GOT3 (cell line): ENCODE results near the gene MIER2.
A peak's percentile ranks its signal among the peaks of the same experiment; 100 is the strongest.
"Not testable (repeated sequence)": the region's sequence is repeated elsewhere in the genome, so short reads cannot be mapped to it uniquely, and the experiment has no call there.

Experiments used
- DNase-seq: peaks from one replicate; lab custom pipeline; 2025; ENCODE audit warnings: mixed read lengths; lab: John Stamatoyannopoulos, UW

MIER2 gene

DNA sequence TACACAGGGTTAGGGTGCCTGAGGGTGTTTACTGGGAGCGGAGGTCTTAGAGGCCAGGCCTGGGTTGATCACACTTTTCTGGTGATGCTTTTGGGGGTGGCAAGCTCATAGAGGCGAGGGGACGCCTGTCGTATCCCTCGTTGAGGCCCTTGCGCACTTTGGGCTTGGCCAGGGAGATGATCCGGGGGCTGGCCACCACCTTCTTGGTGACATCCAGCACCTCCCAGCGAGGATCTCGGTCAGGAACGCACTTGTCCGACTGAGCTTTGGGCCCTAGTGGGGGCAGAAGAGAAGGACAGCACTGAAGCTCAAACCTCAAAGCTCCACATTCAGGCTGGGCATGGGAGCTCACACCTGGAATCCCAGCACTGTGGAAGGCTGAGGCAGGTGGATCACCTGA lies 17.6 kb upstream of the MIER2 start:
- DNase-seq: no peak

DNA sequence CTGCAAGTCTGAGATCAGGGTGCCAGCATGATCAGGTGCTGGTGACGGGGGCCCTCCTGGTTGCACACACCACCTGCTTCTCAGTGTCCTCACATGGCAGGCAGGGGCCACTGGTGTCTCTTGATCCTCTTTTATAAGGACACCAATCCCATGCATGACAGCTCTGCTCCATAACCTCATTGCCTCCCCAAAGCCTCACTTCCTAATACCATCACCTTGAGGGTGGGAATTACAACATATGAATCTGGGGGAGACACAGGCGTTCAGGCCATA lies 15.0 kb upstream of the MIER2 start:
- DNase-seq: no peak

DNA sequence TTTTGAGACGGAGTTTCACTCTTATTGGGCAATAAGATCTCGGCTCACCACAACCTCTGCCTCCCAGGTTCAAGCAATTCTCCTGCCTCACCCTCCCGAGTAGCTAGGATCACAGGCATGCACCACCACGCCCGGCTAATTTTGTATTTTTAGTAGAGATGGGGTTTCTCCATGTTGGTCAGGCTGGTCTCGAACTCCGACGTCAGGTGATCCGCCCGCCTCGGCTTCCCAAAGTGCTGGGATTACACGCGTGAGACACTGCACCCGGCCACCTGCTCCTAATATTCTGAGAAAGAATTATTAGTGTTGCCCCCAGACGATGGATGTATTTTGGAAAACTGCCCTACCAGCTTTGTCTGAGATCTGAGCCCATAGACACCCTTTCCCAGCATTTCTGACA lies 10.9 kb upstream of the MIER2 start:
- DNase-seq: not testable (repeated sequence)

DNA sequence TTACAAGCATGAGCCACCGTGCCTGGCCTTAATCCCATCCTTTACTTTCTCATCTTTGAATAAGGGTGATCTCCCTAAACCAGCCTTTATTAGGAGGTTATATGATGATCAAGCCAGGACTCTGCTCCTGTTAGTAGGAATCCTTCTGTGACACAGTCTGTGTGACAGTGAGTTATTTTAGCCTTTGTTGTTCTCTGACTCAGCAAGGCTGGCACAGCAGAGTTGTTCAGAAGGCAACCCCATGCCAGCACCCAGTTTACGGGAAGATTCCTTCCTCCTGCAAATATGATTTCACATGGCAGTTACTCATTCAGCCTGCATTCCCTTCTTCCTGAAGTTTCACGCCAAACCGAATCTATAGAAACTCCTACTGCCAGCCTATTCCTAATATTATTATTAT lies 10.5 kb upstream of the MIER2 start:
- DNase-seq: peak; percentile 20

DNA sequence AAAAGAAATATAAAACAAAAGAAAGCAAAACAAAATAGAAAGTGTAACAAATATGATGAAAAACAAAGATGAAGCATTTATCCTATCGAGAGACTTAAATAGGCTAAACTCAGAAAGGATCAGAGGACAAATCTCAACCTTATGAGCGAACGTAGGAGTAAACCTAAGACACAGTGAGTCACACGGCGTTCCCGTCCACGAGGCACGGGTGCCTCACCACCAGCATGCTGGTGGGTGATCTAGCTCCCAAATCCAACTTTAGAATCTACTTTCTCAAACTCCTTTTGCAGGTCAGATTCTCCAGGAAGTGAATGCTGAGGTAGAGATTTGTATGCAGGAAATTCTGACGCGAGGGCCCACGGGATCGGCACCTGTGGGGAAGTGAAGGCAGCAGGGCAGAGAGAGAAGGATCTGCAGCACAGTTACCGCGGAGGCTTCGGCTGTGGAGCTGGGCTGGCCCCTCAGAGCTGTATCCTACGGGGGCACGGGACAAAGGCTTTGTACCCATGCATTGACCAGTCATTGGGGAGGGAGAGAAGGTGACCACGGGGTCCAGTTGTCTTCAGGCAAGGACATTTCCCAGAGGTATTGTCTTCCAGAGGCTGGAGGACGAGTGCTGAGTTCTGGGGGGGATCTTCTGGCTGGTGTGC lies 7.5 kb upstream of the MIER2 start:
- no peak for DNase-seq

DNA sequence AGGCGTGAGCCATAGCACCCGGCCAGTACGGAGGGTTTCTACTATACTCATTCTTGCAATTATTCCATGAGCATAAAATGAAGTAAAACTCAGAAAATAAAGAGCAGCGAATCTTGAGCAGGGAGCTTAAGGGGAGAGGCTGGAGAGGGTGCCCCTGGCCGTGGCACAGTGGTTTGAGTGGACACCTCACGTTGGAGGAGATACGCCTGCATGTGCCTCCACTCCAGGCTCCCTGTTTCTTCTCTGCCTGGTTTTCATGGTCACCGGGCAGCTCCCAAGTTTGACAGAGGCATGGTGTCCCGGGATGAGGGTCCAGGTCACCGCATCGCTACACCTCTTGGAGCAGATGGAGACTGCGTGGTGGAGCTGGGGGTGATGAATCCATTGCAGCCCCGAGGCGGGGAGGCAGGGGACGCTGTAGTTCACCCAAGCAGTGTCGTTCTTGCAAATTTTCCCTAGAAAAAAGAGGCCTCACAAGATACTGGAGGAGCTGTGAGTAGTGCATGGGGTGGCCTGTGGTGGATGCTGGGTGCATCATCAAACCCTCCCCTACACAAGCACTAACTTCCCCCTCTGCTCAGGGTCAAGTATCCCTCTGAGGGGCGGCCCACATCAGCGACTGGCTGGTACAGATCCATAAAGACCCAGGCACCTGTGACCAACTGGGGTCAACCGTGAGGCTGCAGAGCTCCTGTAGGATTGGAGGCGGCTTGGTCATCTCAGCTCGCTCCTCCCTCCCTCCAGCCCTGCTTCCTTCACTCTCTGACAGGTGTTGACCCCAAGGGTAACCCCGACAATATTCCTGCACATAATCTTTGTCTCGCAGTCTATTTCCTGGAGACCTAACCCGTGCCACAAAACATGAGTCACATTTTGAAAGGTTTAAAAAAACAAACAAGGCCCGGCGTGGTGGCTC lies 3.6 kb upstream of the MIER2 start:
- DNase-seq: no peak

DNA sequence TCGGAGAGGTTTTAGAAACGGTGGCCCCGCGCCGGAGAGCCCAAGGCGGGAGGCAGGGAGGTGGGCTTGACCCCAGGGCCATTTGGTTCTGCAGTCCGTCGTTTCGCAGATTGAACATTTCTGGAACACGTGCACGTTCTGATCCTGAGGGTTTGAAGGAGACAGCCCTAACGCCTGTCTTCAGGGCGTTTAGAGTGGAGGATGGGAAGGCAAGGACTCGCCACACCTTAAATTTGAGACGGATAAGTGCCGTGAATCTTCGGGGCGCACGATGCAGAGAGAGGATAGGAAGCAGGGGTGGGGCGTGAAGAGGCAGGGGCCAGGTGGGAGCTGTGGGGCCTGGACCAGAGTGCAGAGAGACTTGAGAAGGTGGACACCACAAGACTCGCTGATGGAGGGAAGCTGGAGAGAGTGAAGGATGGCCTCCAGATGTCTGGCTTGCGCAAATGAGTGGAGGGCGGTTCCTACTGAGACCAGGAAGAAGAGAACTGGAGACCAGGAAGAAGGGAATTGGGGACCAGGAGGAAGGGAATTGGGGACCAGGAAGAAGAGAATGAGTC lies 804 bp upstream of the MIER2 start:
- no peak for DNase-seq

DNA sequence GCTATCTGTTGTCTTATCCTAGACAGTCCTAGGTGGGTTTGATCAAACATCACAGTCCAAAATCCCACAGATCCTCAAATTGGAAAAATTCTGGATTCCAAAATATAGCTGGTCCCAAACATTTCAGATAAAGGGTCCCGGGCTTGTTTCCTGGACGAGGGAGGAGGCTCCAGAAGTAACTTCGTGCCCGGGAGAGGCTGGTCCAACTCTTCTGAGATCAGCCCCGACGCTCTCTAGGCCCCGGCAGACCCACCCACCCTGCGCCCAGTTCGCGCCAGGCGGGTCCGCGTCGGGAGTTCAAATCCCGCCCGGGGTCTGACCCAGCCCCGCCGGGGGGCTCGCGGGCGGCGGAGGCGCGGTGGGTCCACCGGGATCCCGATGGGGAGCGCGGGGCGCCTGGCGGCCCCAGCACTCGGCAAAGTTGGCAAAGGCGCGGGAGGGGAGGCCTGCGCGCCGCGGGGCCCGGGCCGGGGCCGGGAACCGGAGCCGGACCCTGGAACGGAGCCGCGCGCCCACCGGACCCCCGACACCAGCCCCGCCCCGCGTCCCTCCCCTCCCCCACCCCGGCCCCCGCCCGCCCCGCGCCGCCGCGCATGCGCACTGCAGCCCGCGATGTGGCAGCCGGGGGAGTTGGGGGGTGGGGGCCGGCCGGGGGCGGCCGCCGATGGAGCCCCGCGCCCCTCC lies 513 bp downstream of the MIER2 start:
- DNase-seq: no peak

DNA sequence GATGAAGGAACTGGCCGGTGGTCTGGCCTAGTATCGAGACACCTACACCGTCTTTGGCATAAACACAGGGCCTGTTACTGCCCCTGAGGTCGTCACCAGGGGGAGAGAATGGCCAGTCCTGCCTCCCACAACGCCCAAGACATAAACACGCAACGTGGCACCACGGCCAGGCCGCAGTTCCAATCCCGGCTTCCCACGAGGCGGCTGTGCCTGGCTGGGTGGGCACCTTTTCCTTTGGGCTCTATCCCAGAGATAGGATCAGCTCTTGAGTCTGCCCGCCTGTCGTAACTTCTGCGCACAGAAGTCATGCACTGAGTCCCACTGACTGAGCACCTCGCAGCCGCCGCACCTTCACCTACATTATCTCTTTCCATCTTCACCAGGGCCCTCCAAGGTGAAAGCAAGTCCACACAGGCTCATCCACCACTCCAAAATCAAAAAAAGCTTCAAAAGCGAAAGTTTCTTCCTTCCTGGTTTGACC lies 1.1 kb downstream of the MIER2 start:
- no peak for DNase-seq

DNA sequence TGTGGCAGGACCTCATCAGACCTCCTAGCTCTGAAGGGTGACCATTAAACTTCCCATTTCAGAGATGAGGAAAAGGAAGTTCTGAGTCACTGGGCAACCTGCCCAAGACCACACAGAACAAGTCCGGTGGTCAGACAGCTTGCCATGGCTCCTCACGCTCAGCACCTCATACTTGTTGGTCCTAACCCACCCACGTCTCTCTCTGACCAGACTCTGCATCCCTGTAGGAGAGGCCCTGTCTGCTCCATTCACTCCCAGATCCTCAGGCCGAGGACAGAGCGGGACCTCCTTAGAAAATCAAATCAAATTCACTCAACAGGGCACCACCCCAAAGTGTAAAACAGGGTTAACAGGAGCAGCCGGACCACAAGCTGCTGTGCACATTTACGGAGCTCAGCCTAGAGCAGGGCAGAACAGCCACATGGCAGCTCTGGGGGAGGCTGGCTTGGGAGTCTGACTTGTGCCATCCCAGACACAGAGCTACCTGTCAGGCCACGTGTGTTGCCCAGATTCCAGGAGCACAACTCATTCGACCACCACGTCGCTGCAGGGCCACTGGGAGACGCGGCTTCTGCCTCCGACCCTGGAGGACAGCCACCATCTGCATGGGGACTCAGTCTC lies 1.7 kb downstream of the MIER2 start:
- DNase-seq: no peak

DNA sequence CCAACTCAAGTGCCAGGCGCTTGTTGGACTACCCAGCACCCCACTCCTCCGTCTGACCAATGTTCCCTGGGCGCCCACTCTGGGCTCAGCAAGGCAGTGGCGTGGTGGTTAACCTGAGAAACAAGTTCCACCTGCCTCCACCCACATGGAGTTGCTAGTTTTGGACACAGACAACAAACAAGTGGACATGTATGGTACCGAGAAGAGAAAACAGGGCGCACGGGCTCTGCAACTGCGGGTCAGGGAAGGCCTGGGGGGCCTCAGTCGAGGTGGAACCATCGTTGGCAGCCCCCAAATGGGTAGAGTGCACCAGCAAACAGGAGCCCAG lies 2.5 kb downstream of the MIER2 start:
- no peak for DNase-seq

DNA sequence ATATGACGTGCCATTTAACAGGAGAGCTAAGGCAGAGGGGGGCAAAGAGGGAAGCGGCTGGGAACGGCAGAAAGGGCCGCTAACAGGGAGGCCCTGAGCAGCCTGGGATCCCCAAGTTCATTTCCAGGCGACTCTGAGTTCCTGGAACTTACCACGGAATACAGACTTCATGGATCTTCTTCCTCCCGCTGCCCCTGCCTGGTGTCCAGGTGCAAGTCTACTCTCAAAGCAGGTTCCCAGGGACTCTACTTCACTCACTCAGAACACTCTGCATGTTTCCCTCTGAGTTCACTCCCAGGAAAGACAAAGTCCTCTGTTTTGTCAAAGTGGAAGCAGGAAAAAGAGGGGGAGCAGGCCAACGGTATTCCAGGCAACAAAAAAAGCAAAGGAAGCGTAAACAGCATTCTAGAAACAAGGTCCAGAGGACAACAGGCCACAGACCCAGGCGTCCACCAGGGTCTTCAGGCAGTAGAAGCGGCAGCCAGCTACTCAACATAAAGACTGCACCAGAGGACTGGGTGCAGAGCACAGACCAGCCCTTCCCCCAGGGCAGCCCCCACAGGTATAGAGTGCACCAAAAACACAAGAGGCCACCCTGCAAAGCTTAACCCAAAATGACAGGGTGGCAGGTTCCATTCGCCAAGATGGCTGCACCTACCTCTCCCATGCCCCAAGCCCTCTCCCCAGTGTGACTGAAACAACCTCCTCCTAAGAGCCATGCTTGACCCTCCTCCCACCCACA lies 3.0 kb downstream of the MIER2 start:
- DNase-seq: no peak

DNA sequence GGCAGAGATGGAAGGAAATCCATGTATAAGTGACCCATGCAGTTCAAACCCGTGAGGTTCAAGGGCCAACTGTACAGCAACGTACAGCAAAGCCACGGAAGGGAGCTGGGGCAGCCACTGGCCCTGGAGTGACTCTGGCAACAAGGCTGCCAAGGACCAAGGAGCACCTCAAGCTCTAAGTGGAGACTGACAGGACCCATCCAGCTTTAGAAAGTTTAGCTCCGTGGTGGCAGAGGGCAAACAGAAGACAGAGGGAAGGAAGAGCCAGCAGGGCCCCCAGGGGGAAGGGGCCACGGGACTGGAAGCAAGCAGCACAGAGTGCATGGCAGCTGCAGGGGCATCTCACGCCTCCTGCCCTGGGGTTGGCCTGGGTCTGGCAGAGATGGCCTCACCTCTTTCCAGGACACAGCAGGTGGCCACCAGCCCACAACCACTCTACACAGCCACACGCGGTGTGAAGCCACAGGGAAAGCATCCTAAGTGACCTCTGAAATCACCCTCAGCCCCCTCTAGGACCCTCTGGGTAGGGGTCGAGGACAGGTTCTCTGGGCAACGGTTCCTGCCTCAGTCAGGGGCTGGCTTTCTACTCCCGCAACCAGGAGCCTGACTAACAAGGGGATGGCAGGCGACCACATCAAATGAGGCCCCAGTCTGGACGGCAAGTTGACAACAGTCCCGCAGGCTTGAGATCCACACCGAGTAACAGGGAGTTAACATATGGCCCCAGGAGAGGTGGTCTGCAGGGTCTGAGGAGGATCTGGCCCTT lies 3.8 kb downstream of the MIER2 start:
- DNase-seq: no peak

DNA sequence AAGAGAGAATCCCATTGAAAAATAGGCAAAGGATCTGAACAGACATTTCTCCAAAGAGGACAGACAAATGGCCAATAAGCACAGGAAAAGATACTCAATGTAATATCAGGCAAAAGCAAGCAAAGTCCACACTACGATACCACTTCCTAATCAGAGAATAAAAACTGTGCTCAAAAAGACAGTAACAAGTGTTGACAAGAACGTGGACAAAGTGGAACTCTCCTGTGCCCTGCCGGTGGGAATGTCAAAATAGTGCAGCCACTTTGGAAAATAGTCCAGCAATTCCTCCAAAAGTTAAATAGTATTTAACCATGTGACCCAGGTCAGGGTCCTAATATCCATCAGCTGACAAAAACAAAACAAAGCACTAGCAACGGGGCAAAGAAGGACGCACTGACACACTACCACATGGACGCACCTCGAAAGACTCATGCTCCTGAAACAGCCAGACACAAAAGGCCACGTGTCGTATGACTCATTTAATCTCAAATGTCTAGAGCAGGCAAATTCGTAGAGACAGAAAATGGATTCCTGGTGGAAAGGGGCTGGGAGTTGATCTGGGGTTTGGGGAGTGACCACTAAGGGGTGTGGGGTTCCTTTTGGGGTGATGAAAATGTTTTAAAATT lies 5.2 kb downstream of the MIER2 start:
- DNase-seq: no peak

DNA sequence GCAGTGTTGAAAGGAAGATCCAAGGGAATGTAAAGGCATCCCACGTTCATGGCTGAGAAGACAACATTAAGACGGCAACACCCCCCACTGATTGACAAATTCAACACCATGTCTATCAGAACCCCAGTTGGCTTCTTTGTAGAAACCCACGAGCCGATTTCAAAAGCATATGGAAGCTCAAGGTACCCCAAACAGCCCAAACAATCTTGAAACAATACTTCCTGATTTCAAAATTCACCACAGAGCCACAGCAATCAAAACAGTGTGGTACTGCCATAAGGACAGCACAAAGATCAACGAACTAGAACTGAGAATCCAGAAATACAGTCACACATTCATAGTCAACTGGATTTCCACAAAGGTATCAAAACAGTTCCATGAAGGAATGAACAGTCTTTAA lies 6.2 kb downstream of the MIER2 start:
- no peak for DNase-seq

DNA sequence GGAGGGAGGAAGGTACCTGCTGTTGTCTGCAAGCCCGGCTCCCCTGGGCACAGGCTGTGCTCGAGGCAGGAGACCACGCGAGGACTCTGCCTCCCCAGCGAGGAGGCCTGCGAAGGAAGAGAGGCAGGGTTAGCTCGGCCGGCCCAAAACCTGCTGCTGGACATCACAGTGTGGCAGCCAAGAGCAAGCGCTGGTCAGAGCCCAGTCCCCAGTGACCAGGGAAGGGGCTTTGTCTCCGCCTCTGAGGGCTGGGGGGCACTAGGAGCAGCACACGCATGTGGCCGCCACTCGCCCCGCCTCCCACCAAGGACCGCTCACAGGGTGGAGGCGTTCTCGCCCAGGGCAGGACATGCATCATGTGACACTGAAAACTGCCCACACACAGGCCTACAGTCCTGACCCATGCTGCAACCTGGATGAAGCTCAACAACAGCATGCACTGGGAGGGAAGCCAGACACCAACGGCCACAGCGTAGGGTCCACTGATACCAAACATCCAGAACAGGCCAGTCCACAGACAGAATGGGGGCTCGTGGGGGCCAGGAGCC lies 8.5 kb downstream of the MIER2 start:
- no peak for DNase-seq

DNA sequence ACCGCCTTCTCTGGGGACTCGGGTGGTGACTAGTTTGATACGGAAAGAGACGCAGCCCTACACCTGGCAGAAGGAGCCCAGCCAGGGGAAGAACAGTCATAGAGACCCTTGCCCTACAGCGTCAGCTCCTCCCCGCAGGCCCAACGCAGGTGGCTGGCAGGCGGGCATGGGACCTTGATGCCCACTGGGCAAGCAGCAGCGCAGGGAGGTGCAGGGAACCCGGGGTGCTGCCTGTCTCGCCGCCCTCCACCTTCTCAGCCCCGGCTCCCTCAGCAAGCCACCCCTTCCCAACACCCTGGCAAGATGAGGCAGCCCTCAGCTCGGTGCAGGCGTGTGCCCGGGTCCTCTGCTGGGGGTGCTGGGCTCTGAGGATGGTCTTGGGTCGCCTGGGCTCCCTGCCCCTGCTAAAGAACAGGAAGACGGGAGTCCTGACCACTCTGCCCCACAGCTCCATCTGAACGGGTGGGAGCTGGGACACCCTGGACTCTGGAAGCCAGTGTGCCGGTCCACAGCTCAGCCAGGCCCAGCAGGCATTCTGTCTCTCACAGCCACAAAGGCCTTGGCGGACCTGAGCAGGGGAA lies 9.0 kb downstream of the MIER2 start:
- no peak for DNase-seq

DNA sequence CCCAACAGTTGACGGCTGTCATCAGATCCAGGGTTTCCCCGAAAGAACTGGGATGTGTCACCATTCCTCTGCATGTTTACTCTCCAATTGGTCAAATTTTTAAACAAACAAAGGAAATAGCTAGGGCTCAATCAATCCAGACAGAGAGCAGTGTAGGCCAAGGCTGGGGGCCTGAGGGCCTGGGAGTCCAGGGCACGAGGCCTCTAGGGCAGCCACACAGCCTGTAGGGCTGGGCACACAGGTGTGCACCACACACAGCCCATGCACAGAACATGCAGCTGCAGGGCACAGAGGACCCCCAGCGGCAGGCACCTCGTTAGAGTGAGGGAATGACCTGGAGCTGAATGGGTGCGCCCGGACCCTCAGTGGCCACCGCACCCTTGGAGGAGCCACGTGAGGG lies 9.5 kb downstream of the MIER2 start:
- DNase-seq: no peak

DNA sequence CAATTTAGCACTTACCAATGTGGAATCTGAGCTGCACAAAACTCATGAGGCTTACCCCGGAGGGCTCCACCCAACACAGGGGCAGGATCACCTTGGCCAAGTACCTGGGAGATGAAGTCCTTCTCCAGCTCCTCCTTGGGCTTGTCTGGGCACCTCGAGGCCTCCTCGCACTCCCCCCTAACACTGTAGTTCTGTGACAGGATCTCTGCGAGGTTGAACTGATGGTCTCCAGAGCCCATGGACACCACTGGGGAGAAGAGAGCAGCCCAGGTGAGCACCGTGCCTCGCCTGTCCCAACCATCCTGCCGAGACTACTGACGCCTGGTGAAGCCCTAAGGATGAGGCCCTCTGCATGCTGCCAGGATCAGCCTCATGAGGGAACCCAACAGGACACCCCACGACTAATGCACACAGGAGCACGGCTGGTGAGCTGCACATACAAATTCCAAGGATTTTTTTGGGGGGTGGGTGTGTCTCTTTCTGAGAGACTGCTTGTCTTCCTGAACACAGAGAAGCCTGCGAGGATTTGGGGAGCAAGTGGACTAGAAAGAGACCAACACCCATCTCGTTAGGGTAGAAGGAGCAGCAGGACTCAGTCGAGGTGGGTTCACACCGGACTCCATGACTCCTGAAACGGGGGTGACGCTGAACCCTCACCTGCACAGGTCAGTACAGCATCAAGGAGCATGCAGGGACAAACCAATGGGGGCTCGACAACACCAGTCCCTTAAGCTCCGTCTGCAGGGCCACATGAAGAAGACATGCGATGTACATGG lies 10.1 kb downstream of the MIER2 start:
- no peak for DNase-seq
